IPS-15b (cell line): ENCODE results near the gene RUSF1.
A peak's percentile ranks its signal among the peaks of the same experiment; 100 is the strongest.

Experiments
- H3K27me3 ChIP-seq: one replicate; pipeline ENCODE4 v1.6.1; 2013; ENCODE audit warnings: low read length; ENCODE audit not compliant: control insufficient read depth, insufficient read depth
- H3K36me3 ChIP-seq: one replicate; pipeline ENCODE4 v1.6.1; 2013; ENCODE audit warnings: low read length; ENCODE audit not compliant: control insufficient read depth, insufficient read depth
- H3K4me1 ChIP-seq: one replicate; pipeline ENCODE4 v1.6.1; 2013; ENCODE audit warnings: mild to moderate bottlenecking, low read length; ENCODE audit not compliant: control insufficient read depth, insufficient read depth
- H3K4me3 ChIP-seq: one replicate; pipeline ENCODE4 v1.5.1; 2013; ENCODE audit warnings: low read depth, low read length
- H3K9ac ChIP-seq: one replicate; pipeline ENCODE4 v1.6.1; 2013; ENCODE audit warnings: low read depth, mild to moderate bottlenecking, low read length
- H3K9me3 ChIP-seq: one replicate; pipeline ENCODE4 v1.6.1; 2013; ENCODE audit warnings: mild to moderate bottlenecking, low read length; ENCODE audit not compliant: control insufficient read depth, insufficient read depth

Gene RUSF1

GRCh38 chr16:31493506-31494125 is 14.6 kb downstream of the RUSF1 start:
- H3K36me3 ChIP-seq: peaks cover 23% of the 10 kb centered on the region
- no peak overlapping the region for H3K4me3 ChIP-seq
- no peaks in the 10 kb centered on the region for H3K4me1 ChIP-seq
- no peak overlapping the region for H3K9ac ChIP-seq
- peaks cover 10% of the 10 kb centered on the region for H3K27me3 ChIP-seq
- H3K9me3 ChIP-seq: no peaks in the 10 kb centered on the region

GRCh38 chr16:31491778-31492418 is 16.3 kb downstream of the RUSF1 start:
- H3K4me1 ChIP-seq: no peaks in the 10 kb centered on the region
- peaks cover 21% of the 10 kb centered on the region for H3K36me3 ChIP-seq
- no peaks in the 10 kb centered on the region for H3K9me3 ChIP-seq

GRCh38 chr16:31489616-31490584 is 18.3 kb downstream of the RUSF1 start:
- Histone ChIP-seq H3K9me3 (no peaks in the 10 kb centered on the region), H3K9ac (no peak overlapping the region), H3K27me3 (peaks cover 45% of the 10 kb centered on the region), H3K36me3 (peaks cover 15% of the 10 kb centered on the region), H3K4me3 (no peak overlapping the region), H3K4me1 (no peaks in the 10 kb centered on the region)

More at GRCh38 chr16:31491778-31492418, 16.3 kb downstream of the RUSF1 start:
- Histone ChIP-seq H3K27me3 (peaks cover 26% of the 10 kb centered on the region), H3K4me3 (no peak overlapping the region), H3K9ac (no peak overlapping the region)

- no peak overlapping the region for H3K4me3 ChIP-seq
- H3K36me3 ChIP-seq: peaks cover 15% of the 10 kb centered on the region
- no peaks in the 10 kb centered on the region for H3K4me1 ChIP-seq
- peaks cover 47% of the 10 kb centered on the region for H3K27me3 ChIP-seq
- H3K9ac ChIP-seq: no peak overlapping the region
- no peaks in the 10 kb centered on the region for H3K9me3 ChIP-seq
Measured at GRCh38 chr16:31489298-31489564, 19.0 kb downstream of the RUSF1 start.

- Histone ChIP-seq H3K4me3 (peak overlapping the region; percentile 72), H3K9me3 (no peaks in the 10 kb centered on the region), H3K36me3 (peaks cover 15% of the 10 kb centered on the region), H3K4me1 (no peaks in the 10 kb centered on the region), H3K27me3 (peaks cover 47% of the 10 kb centered on the region), H3K9ac (no peak overlapping the region)
Measured at GRCh38 chr16:31488468-31489297, 19.5 kb downstream of the RUSF1 start.

- Histone ChIP-seq H3K4me3 (peak overlapping the region; percentile 72), H3K36me3 (peaks cover 15% of the 10 kb centered on the region), H3K4me1 (no peaks in the 10 kb centered on the region), H3K9ac (no peak overlapping the region), H3K27me3 (peaks cover 49% of the 10 kb centered on the region), H3K9me3 (no peaks in the 10 kb centered on the region)
Measured at GRCh38 chr16:31487720-31488467, 20.3 kb downstream of the RUSF1 start.

GRCh38 chr16:31487071-31487719 is 21.0 kb downstream of the RUSF1 start:
- peaks cover 56% of the 10 kb centered on the region for H3K27me3 ChIP-seq
- H3K4me1 ChIP-seq: no peaks in the 10 kb centered on the region
- peak overlapping the region; percentile 72 for H3K4me3 ChIP-seq
- peaks cover 15% of the 10 kb centered on the region for H3K36me3 ChIP-seq
- H3K9me3 ChIP-seq: no peaks in the 10 kb centered on the region
- no peak overlapping the region for H3K9ac ChIP-seq

GRCh38 chr16:31486045-31486444 is 22.1 kb downstream of the RUSF1 start:
- H3K9me3 ChIP-seq: no peaks in the 10 kb centered on the region
- H3K4me1 ChIP-seq: no peaks in the 10 kb centered on the region
- peaks cover 10% of the 10 kb centered on the region for H3K36me3 ChIP-seq
- peaks cover 63% of the 10 kb centered on the region for H3K27me3 ChIP-seq
- H3K9ac ChIP-seq: no peak overlapping the region
- no peak overlapping the region for H3K4me3 ChIP-seq

GRCh38 chr16:31485571-31485970 is 22.6 kb downstream of the RUSF1 start:
- peaks cover 68% of the 10 kb centered on the region for H3K27me3 ChIP-seq
- no peaks in the 10 kb centered on the region for H3K9me3 ChIP-seq

GRCh38 chr16:31484491-31485171 is 23.6 kb downstream of the RUSF1 start:
- H3K27me3 ChIP-seq: peaks cover 74% of the 10 kb centered on the region

More at GRCh38 chr16:31485571-31485970, 22.6 kb downstream of the RUSF1 start:
- Histone ChIP-seq H3K36me3 (peaks cover 6% of the 10 kb centered on the region), H3K9ac (no peak overlapping the region), H3K4me3 (no peak overlapping the region), H3K4me1 (no peaks in the 10 kb centered on the region)

More at GRCh38 chr16:31484491-31485171, 23.6 kb downstream of the RUSF1 start:
- Histone ChIP-seq H3K9me3 (no peaks in the 10 kb centered on the region), H3K36me3 (peaks cover 3% of the 10 kb centered on the region), H3K9ac (no peak overlapping the region), H3K4me3 (no peak overlapping the region), H3K4me1 (no peaks in the 10 kb centered on the region)
